AG10803 (cell line): ENCODE measurements around the gene PACC1.

ENCODE experiments used
- DNase-seq: peaks from one replicate; pipeline ENCODE4 v3.0.0; 2010; ENCODE audit warnings: low read depth
- H3K4me3 ChIP-seq: 2 replicates; pipeline ENCODE4 v1.5.1; 2011; ENCODE audit warnings: mild to moderate bottlenecking, low read length, control low read depth
- TF ChIP-seq, protein P1 (sequence below): conservative IDR thresholded peaks from 2 replicates; pipeline ENCODE4 v1.5.1; 2011; ENCODE audit warnings: mild to moderate bottlenecking, low read length, control low read depth, inconsistent platforms

PACC1 gene

DNA sequence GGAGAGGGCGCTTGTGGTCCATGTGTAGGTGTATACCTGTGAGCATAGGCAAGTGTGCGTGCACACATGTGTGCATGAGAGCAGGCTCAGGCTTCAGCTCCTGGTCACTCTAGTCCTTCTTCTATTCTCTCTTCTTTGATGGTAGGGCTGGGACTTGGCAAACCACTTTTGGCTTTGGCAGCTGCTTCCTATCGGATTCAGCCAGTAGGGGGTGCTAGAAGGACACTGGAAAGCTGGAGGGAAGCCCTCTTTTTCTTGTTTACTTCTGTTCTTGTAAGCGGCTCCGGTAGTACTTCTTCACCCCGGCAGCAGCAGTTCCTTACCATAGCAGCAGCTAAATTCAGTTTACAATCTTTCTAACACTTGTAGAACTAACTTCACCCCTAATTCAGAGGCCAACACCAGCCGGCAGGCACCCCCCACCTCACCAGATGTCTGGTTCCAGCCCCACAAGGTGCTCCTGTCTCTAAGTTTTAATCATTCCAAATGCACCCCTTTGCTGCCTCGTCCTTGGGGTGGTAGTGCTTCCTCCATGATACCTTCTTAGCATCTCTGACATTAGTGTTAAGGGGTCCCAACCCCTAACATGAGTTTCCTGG, 43.2 kb upstream of the PACC1 start:
- TF ChIP-seq, protein P1, sequence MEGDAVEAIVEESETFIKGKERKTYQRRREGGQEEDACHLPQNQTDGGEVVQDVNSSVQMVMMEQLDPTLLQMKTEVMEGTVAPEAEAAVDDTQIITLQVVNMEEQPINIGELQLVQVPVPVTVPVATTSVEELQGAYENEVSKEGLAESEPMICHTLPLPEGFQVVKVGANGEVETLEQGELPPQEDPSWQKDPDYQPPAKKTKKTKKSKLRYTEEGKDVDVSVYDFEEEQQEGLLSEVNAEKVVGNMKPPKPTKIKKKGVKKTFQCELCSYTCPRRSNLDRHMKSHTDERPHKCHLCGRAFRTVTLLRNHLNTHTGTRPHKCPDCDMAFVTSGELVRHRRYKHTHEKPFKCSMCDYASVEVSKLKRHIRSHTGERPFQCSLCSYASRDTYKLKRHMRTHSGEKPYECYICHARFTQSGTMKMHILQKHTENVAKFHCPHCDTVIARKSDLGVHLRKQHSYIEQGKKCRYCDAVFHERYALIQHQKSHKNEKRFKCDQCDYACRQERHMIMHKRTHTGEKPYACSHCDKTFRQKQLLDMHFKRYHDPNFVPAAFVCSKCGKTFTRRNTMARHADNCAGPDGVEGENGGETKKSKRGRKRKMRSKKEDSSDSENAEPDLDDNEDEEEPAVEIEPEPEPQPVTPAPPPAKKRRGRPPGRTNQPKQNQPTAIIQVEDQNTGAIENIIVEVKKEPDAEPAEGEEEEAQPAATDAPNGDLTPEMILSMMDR: peak; percentile 38
- no peak for DNase-seq
- H3K4me3 ChIP-seq: no peak overlapping the region

DNA sequence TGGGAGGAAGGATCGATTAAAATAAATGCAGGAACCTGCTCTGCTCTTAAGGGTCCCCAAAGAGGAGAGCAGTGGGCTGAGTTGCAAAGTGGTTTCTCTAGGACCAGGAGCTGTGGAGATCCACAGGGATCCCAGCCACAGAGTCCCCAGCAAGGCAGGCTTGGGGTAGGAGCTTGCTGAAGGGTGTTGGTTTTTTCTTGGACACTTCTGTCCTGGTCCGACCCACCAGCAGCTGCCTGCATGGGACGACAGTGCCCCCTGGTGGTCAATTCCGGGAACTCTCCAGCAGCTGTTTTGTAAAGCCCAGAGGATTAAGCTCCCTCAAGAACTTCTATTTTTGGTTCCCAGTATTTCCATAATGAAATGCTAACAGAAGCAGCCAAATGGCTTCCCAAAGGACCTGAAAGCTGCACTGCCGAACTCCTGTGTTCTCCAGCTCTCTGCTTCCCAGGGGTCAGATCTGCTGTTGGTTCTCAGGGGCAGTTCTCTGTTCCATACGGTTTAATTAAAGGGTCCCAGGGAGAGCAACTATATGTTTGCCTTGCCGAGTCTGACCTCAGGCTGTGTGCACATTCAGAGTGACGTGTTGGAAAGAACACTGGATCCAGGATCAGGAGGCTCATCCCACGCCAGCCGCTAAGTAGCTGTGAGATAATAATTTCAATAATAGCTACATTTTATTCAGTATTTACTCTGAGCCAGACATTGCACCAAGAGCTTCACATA, 41.3 kb upstream of the PACC1 start:
- TF ChIP-seq, protein P1: peak; percentile 98
- peak; percentile 77 for DNase-seq
- no peak overlapping the region; the same call in 1 of the 2 replicates for H3K4me3 ChIP-seq

DNA sequence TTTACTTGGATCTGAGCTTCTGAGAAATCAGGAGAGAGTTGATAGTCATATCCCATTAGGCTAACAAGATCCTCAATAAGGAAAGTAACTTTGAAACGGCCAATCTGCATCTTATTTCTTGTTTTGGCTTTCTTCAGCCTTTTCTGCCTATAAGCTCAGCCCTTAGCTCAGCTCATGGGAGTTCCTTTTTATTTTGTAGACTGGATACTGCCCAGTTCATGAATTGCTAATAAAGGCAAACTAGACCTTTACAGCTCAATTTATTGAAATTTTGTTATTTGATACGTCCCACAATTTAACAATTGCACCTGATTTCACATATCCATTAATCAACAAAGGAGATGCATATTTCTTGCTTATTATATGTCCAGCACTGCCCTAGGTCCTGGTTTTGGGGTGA, 40.7 kb upstream of the PACC1 start:
- DNase-seq: no peak
- TF ChIP-seq, protein P1: no peak
- H3K4me3 ChIP-seq: no peak overlapping the region

DNA sequence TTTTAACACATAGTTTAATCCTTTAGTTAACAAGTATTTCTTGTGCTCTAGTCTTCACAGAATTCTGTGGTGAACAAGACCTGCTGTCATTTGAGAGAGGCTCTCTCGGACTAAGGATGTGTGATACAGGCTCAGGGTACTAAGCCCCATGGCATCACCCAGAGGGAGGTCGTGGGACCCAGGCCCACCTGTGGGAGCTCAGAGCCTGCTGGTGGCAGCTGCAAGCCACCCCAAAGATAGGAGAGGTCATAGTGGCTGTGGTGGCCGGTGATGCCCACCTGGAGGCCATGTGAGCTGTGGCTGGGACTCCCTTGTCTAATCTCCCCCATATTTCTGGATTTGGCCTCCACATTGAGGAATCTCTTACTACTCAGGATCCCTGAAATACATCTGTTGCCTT, 40.1 kb upstream of the PACC1 start:
- no peak for DNase-seq
- TF ChIP-seq, protein P1: no peak
- H3K4me3 ChIP-seq: no peak overlapping the region

DNA sequence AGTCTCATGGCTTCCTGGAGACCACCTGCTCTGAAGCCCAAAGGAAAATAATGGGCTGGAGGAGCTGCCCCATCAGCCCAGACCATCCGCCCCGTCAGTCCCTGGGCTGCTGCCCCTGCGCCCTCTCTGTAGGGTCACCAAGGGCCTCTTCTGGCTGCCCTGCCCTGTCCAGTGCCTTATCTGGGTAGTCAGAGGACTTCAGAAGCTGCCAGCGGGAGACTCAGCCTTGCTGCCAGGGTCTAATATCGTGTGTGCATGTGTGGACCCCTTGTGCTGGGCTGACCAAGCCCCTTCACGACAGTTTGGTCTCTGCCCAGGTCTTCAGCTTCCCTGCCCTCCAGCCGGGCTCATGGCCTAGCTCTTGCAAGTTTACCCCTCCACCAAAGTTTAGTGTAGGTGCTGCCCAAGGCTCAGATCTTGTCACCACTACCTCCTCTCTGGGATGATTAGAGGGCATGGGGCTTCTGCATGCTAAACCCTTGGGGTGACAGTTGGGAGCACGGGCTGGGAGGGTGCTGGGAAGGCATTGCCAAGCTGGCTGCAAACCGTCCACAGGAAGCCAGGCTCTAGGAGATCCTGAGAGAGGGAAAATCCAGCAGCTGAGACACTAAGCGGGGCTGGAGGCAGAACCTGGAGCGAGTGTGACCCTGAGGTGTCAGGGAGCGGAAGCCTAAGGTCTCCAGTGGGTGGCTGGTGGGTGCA, 38.6 kb upstream of the PACC1 start:
- TF ChIP-seq, protein P1: no peak

DNA sequence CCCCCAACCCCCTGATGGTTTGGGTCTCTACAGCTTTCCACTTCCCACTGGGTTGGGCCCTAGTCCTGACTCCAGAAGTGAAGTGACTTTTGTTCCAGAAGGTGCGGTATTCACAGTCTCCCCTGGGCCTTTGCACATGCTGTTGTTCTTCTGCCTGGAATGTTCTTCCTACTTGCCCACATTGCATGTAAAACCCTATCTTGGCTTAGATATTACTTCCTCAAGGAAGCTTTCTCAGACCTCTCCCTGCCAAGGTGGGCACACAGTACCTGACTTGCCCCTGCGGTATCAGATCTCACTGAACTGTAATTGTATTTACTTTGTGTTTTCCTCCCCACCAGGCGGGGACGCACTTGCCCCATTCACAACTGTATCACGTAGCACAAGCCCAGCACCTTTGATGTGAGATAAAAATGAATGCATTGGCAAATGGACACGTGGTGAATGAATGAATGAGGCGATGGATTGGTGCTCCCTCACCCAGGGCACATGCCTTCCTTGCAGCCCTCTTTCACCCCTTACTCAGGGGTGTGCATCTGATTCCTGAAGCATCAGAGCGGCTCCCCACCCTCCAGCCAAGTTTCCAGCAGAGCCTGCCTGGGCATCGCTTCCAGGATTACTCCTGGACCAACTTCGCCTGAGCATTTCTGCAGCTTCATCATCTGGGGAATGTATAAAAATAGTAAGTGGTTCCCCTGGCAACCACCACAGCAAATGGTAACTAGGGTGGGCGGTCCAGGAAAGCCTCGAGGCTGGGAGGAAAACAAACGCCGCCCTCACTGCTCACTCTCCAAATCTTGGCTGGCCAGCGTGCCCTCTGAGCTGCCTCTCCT, 37.9 kb upstream of the PACC1 start:
- no peak overlapping the region for H3K4me3 ChIP-seq
- TF ChIP-seq, protein P1: no peak
- peak; percentile 70 for DNase-seq

More for the DNA sequence above, 38.6 kb upstream of the PACC1 start:
- no peak for DNase-seq
- no peak overlapping the region for H3K4me3 ChIP-seq
